ENCODE measurements around the gene TAF8.

The TAF8 gene

DNA sequence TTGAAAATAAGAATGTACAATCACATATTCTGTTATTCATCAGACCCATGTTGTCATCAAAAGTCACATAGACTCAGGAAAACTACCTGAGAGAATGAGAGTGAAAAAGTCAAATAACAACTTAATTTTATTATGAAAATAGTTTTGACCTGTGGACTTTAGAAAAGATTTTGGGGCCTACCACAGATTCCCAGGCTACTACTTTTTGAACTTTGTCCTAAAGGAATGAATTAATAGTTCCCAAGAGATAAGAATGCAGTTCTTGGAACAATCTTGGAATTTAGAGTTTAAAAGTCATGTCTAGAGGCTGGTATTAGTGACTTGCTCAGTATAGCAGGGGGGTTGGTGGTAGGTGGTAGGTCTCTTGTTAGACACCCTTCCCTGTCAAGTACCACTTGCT lies 3.3 kb downstream of the TAF8 start:
- FAIRE-seq (no peak), DNase-seq (ENCODE audit: insufficient read length, low spot score) (no peak)
- TF ChIP-seq POLR2A (IDR thresholded peaks at IDR 0.05; ENCODE audit: low read depth, low read length), result no peak

DNA sequence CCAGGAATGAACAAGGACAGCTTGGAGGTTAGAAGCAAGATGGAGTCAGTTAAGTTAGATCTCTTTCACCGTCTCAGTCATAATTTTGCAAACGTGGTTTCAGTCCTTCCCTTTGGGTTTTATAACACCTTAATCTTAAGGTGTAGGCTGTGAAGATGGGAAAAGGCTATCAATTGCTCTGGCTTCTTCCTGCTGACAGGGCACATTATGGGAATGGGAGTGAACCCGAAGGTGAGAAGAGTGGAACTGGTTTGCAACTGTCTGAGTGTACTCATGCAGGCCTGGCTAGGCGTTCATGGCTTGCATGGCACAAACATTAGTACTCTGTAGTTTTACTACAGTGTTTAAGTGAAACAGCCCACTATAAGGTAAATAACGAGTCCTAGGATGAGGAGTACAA lies 9.4 kb downstream of the TAF8 start:
- no peak for TF ChIP-seq POLR2A (IDR thresholded peaks at IDR 0.05; ENCODE audit: low read depth, low read length)
- FAIRE-seq (no peak), DNase-seq (ENCODE audit: insufficient read length, low spot score) (no peak)

DNA sequence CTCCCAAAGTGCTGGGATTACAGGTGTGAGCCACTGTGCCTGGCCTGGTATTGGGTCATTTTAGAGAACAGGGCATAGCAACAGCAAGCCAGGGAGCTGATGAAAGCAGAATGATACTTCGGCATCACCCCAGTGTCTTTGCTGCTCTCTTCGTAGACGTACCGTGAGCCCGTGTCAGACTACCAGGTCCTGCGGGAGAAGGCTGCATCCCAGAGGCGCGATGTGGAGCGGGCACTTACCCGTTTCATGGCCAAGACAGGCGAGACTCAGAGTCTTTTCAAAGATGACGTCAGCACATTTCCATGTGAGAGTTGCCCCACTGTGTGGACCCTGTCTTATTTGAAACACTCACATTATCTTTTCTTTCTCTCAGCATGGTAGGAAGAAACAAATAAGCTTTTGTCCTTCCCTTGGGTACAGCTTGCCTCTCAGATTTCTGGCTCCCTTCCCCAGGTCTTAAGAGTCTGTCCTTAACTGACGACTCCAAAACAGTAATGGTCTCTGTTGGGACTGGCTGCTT lies 15.9 kb downstream of the TAF8 start:
- FAIRE-seq (no peak), DNase-seq (ENCODE audit: insufficient read length, low spot score) (no peak)
- no peak for TF ChIP-seq POLR2A (IDR thresholded peaks at IDR 0.05; ENCODE audit: low read depth, low read length)

DNA sequence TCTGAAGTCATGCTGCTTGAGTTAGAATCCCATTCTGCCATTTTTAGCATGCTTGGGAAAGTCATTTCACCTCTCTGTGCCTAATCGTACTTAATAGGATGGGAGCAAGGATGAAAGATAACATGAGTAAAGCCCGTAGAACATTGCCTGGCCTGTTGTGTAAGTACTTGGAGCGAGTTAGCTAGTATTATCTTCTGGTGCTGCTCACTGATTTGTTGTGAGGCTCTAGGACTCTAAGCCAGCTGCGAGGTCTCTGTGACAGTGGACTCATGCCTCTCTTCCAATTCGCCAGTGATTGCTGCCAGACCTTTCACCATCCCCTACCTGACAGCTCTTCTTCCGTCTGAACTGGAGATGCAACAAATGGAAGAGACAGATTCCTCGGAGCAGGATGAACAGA lies 17.8 kb downstream of the TAF8 start:
- no peak for FAIRE-seq
- no peak for DNase-seq (ENCODE audit: insufficient read length, low spot score)
- TF ChIP-seq POLR2A (IDR thresholded peaks at IDR 0.05; ENCODE audit: low read depth, low read length), result no peak

DNA sequence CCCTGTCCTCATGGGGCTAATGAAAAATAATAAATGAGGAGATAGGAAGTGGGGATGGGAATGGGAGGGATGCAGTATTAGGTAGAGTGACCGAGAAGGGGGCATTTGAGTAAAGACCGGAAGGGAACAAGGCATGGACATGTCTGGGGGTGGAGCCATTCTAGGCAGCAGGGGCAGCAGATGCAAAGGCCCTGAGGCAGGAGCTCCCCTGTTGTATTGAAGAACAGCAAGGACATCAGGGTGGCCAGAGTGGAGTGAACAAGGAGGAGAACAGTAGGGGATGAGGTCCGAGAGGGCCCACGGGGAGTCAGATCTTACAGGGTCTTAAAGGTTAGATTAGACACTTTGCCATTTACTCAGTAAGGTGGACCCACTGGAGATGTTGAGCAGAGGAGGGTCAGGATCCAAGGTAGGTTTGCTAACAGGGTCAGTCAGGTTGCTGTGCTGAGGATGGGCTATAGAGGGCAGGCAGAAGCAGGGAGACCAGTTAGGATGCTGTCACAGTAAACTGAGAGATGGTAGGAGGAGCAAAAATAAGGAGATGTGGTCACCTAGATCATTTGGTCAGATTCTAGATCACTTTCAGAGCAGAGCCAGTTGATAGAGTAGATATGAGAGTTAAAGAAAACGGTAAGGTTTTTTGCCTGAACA lies 18.7 kb downstream of the TAF8 start:
- TF ChIP-seq POLR2A (IDR thresholded peaks at IDR 0.05; ENCODE audit: low read depth, low read length), result no peak
- FAIRE-seq (no peak), DNase-seq (ENCODE audit: insufficient read length, low spot score) (no peak)

DNA sequence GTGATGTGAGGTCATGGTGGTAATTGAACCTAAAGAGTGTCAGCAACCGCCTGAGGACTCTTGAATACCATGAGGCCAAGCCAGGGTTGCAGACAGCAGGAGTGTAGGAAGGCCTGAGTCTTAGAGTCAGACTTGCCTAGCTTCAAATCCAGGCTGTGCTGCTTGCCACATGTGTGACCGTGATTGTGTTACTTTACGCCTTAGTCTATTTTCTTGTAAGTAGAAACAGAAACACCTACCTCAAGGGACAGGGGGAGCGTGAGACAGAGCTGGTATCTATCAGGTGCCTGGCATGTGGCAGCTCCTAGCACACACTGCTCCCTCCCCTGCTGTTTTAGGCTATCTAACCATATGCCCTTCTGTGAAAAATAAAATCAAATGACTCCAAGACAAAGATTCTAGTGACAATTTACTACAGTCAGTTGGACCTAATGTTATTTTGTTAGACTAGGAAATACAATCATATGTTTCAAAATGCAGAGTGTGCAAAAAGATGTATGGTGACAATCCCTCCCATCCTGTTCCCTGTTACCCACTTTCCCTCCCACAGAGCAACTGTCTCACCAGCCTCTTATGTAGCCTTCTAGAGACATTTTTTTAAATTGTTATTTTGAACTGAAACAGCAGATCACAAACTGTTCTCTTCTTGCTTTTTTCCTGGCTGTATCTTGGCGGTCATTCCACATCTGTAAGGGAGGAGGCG lies 21.7 kb downstream of the TAF8 start:
- no peak for FAIRE-seq
- DNase-seq (ENCODE audit: insufficient read length, low spot score), result no peak
- no peak for TF ChIP-seq POLR2A (IDR thresholded peaks at IDR 0.05; ENCODE audit: low read depth, low read length)

DNA sequence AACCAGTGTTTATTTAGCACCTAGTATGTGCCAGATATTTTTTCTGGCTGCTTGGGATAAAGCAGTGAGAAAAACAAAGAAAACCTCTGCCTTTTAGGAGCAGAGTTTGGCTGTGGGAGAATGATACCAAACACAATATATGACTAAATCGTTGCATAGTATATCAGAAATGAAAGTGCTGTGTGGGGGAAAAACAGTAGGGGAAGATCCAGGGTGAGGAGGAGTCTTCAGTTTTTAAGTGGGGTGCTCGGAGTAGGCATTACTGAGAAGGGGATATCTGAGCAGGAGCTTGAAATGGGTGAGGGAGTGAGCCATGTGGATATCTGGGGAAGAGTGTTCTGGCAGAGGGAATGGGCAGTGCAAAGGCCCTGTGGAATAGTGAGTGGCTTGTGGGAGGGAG lies 23.0 kb downstream of the TAF8 start:
- FAIRE-seq, result no peak
- no peak for TF ChIP-seq POLR2A (IDR thresholded peaks at IDR 0.05; ENCODE audit: low read depth, low read length)
- DNase-seq (ENCODE audit: insufficient read length, low spot score), result no peak

DNA sequence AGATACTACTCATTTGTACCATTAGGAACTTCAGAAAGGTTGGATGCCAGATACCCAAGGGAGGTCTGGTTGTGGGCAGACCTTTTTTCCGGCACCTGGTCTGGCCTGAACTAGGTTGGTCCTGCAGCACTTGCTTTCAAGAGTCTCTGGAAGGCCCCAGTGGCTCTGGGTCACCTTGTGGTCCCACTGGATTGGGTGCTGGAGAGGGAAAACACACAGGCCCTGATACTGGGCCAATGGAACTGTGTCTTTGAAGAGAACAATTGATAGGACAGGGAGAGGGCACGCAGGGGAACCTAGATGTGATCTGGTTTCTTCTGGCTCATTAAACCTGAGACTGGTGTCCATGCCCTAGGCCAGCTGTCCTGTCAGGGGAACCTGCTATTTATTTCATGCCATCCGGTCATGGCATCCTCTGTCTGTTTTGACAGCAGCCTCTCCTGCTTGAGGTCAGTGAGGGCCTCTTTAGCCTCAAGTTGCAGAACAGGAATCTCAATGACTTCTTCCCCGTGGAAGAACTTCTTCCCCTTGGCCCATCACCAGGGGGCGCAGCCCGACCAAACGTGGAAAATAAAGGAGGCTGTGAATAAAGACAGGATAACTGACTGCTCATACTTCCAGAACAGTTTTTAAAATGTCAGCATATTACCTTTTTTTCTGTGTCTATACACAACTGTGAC lies 25.0 kb downstream of the TAF8 start:
- FAIRE-seq (peak; percentile 86), DNase-seq (ENCODE audit: insufficient read length, low spot score) (peak; percentile 61)
- no peak for TF ChIP-seq POLR2A (IDR thresholded peaks at IDR 0.05; ENCODE audit: low read depth, low read length)

DNA sequence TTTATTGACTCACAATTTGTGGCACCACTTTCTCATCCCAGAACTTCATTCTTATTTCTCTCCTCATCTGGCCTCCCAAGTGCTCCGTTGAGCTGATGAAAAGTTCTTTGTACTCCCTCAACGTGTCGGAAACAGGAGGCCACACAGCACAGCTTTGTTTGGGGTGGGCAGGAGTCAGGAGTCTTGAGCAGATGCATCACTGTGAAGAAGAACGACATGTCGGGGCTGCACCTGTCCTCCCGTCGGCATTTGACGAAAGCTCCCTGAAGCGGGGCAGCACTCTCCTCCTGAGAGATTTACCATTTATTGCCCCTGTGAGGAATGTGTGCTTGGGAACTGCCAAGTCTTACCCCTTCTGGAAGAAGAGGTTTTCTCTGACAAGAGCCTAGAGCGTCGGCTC lies 28.1 kb downstream of the TAF8 start:
- no peak for TF ChIP-seq POLR2A (IDR thresholded peaks at IDR 0.05; ENCODE audit: low read depth, low read length)
- no peak for FAIRE-seq
- no peak for DNase-seq (ENCODE audit: insufficient read length, low spot score)

DNA sequence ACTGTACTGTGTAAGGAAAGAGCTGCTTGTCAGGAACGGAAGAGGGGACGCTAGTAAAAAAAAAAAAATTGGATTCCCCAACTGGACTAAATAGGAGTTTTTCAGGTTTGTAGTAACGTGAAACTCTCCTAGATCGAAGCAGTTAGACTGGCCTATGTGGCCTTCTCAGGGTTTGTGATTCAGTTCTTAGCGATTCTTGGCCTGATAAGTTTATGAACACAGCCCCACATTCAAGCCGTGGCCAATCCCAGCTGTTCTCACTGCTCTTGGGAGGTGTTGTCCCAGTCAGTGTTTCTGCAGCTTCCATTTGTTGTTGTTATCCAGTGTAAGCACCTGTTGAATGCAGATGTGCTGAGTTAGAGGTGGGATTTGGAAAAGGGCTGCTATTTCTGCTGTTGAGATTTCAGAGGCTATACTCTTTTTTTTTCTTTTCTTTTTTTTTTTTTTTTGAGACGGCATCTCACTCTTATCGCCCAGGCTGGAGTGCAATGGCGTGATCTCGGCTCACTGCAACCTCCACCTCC lies 29.7 kb downstream of the TAF8 start:
- TF ChIP-seq POLR2A (IDR thresholded peaks at IDR 0.05; ENCODE audit: low read depth, low read length), result no peak
- DNase-seq (ENCODE audit: insufficient read length, low spot score), result no peak
- FAIRE-seq, result no peak

DNA sequence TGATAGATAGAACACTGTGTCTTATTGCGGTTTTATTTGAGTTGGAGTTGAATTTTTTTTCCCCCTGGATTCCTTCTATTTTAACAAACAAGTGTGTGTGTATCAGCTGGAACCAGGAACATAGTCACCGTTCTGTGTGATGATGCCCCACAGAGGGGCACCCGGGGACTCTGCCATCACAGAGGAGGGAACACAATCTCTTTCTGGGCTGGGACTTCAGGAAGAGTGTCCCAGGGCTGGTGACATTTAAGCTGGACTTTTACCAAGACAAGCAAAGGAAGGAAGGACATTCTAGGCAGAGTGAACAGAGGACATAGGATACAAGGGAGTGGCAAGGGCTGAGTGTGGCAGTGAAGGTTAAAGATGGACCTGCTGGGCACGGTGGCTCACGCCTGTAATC lies 33.2 kb downstream of the TAF8 start:
- FAIRE-seq (no peak), DNase-seq (ENCODE audit: insufficient read length, low spot score) (no peak)
- TF ChIP-seq POLR2A (IDR thresholded peaks at IDR 0.05; ENCODE audit: low read depth, low read length), result no peak

DNA sequence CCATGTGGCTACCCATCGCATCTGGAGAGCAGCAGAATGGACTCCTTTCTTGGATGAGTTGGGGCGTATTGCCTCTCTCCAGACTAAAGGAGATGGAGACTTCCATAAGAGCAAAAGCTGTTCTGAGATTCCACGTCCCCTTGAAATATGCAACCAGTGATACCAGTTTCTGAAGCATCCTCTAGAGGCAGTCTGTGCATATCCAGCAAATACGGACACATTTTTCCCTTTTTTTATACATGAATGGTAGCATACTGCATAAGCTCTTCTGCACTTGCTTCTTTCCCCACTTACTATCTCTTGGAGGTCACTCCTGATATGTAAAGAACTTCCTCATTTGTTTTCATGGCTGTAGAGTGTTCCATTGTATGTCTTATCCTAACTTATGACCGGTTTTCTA lies 34.6 kb downstream of the TAF8 start:
- no peak for TF ChIP-seq POLR2A (IDR thresholded peaks at IDR 0.05; ENCODE audit: low read depth, low read length)
- no peak for DNase-seq (ENCODE audit: insufficient read length, low spot score)
- FAIRE-seq, result no peak

DNA sequence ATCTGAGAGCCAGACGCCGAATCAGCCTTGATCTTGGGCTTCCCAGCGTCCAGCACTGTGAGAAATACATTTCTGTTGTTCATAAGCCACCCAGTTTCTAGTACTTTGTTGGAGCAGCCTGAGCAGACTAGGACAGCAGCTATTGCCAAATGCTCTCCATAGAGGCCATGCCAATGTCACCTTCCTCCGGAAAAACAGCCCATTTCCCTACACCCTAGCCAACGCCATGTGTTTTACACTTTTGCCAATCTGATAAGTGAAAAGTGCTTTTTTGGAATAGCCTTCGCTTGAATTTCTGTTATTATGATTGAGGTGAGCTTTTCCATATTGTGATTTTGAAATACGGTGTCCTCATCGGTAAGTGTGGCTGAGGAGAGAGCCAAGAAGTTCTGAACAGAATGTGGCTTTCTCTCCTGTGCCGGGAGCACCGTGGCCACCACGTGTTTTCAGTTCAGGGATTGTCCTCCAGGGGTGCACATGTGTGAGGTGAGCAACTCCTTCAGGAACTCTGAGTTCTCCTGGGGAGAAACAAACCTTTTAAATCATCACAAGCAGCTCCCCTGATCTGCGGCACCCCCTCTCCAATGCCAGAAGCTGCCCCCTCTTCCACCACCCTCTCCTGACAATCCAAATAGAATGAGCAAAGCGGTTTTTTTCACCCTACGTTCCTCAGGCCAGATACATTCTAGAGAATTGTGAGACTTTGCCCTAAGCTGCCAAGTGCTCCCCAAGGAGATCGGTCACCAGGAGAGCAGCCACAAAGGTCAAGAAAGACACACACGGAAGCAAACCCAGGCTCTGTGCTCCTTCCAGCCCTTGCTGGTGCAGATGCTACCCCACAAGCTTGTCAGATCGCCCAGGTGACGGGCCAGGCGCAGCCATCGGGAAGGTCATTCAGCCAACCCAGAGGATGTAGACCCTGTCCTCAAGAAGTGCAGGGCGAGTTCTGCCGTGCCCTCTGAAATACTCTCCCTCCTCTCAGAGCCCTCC lies 36.0 kb downstream of the TAF8 start:
- FAIRE-seq (no peak), DNase-seq (ENCODE audit: insufficient read length, low spot score) (no peak)
- no peak for TF ChIP-seq POLR2A (IDR thresholded peaks at IDR 0.05; ENCODE audit: low read depth, low read length)

Measured in H54 (cell line).